ENCODE measurements around the gene GPX5. TPM values are rescaled to one million over a fixed set of nuclear protein-coding genes. Genes with fewer than 3 reads are reported as not detected.

GPX5 gene
- polyA plus RNA-seq, 1 donor from 2014 or later = not detected

DNA sequence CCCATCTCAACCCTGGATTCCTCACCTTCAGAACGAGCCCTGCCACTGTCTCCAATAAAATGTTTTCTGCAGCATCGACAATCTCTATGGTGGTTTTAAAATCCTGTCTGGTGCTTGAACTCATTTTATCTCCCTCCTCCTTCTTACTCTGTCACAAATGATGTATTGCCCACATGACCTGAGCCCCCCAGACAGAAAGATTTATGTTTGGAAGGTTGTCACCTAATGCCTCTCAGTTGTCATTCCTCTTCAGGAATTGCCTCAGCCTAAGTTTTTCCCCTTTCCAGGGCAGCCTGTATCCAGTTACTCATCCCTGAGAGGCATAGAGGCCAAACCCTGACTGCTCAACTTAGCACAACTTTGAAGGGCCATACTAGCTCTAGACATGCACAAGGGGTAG is 9.2 kb downstream of the GPX5 start:
- TF ChIP-seq, protein P1, sequence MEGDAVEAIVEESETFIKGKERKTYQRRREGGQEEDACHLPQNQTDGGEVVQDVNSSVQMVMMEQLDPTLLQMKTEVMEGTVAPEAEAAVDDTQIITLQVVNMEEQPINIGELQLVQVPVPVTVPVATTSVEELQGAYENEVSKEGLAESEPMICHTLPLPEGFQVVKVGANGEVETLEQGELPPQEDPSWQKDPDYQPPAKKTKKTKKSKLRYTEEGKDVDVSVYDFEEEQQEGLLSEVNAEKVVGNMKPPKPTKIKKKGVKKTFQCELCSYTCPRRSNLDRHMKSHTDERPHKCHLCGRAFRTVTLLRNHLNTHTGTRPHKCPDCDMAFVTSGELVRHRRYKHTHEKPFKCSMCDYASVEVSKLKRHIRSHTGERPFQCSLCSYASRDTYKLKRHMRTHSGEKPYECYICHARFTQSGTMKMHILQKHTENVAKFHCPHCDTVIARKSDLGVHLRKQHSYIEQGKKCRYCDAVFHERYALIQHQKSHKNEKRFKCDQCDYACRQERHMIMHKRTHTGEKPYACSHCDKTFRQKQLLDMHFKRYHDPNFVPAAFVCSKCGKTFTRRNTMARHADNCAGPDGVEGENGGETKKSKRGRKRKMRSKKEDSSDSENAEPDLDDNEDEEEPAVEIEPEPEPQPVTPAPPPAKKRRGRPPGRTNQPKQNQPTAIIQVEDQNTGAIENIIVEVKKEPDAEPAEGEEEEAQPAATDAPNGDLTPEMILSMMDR (IDR thresholded peaks at IDR 0.05; ENCODE audit: poor library complexity, severe bottlenecking) = no peak
- TF ChIP-seq POLR2AphosphoS5 (IDR thresholded peaks at IDR 0.05) (no peak), SMC3 (conservative IDR thresholded peaks at IDR 0.05; ENCODE audit: poor library complexity) (no peak), EZH2 (IDR thresholded peaks at IDR 0.05; ENCODE audit: borderline replicate concordance, insufficient read depth, low read length, poor library complexity, severe bottlenecking) (no peak), MXI1 (conservative IDR thresholded peaks at IDR 0.05; ENCODE audit: poor library complexity, severe bottlenecking) (no peak), EP300 (conservative IDR thresholded peaks at IDR 0.05; ENCODE audit: poor library complexity, severe bottlenecking) (no peak), TAF1 (IDR thresholded peaks at IDR 0.05; ENCODE audit: low read depth) (no peak), RAD21 (conservative IDR thresholded peaks at IDR 0.05) (no peak)
- TF ChIP-seq, protein P2, sequence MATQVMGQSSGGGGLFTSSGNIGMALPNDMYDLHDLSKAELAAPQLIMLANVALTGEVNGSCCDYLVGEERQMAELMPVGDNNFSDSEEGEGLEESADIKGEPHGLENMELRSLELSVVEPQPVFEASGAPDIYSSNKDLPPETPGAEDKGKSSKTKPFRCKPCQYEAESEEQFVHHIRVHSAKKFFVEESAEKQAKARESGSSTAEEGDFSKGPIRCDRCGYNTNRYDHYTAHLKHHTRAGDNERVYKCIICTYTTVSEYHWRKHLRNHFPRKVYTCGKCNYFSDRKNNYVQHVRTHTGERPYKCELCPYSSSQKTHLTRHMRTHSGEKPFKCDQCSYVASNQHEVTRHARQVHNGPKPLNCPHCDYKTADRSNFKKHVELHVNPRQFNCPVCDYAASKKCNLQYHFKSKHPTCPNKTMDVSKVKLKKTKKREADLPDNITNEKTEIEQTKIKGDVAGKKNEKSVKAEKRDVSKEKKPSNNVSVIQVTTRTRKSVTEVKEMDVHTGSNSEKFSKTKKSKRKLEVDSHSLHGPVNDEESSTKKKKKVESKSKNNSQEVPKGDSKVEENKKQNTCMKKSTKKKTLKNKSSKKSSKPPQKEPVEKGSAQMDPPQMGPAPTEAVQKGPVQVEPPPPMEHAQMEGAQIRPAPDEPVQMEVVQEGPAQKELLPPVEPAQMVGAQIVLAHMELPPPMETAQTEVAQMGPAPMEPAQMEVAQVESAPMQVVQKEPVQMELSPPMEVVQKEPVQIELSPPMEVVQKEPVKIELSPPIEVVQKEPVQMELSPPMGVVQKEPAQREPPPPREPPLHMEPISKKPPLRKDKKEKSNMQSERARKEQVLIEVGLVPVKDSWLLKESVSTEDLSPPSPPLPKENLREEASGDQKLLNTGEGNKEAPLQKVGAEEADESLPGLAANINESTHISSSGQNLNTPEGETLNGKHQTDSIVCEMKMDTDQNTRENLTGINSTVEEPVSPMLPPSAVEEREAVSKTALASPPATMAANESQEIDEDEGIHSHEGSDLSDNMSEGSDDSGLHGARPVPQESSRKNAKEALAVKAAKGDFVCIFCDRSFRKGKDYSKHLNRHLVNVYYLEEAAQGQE (IDR thresholded peaks at IDR 0.05; ENCODE audit: borderline replicate concordance) = no peak
- Histone ChIP-seq H3K27ac (ENCODE audit: low read length) (no peak overlapping the region), H3K9me2 (ENCODE audit: insufficient read depth, low read length) (no peaks in the 10 kb centered on the region), H3K36me3 (ENCODE audit: insufficient read depth, low read length) (no peaks in the 10 kb centered on the region), H2AFZ (ENCODE audit: low read depth, low read length) (no peak overlapping the region), H3K9ac (ENCODE audit: low read length) (no peak overlapping the region), H3K4me3 (ENCODE audit: low read length) (no peak overlapping the region), H4K20me1 (ENCODE audit: insufficient read depth) (no peaks in the 10 kb centered on the region), H3K9me3 (ENCODE audit: low read length) (no peaks in the 10 kb centered on the region), H3K4me2 (ENCODE audit: low read length) (no peak overlapping the region), H3F3A (ENCODE audit: insufficient read depth, low read length, poor library complexity, severe bottlenecking) (no peaks in the 10 kb centered on the region), H3K27me3 (ENCODE audit: insufficient read depth, low read depth, low read length) (no peaks in the 10 kb centered on the region), H3K79me2 (replicated peaks; ENCODE audit: insufficient read depth, low read length) (no peaks in the 10 kb centered on the region)

- no peaks in the 10 kb centered on the region for H4K20me1 ChIP-seq (ENCODE audit: insufficient read depth)
- H3K27me3 ChIP-seq (ENCODE audit: insufficient read depth, low read depth, low read length) = no peaks in the 10 kb centered on the region
- no peaks in the 10 kb centered on the region for H3K79me2 ChIP-seq (replicated peaks; ENCODE audit: insufficient read depth, low read length)
- H3K9ac ChIP-seq (ENCODE audit: low read length) = no peak overlapping the region
- no peak for TF ChIP-seq RAD21 (conservative IDR thresholded peaks at IDR 0.05)
- TF ChIP-seq, protein P1 (IDR thresholded peaks at IDR 0.05; ENCODE audit: poor library complexity, severe bottlenecking) = no peak
- no peak for TF ChIP-seq EP300 (conservative IDR thresholded peaks at IDR 0.05; ENCODE audit: poor library complexity, severe bottlenecking)
- no peak for TF ChIP-seq MXI1 (conservative IDR thresholded peaks at IDR 0.05; ENCODE audit: poor library complexity, severe bottlenecking)
- TF ChIP-seq, protein P2 (IDR thresholded peaks at IDR 0.05; ENCODE audit: borderline replicate concordance) = no peak
- TF ChIP-seq SMC3 (conservative IDR thresholded peaks at IDR 0.05; ENCODE audit: poor library complexity) = no peak
- no peak for TF ChIP-seq EZH2 (IDR thresholded peaks at IDR 0.05; ENCODE audit: borderline replicate concordance, insufficient read depth, low read length, poor library complexity, severe bottlenecking)
- no peak for TF ChIP-seq POLR2AphosphoS5 (IDR thresholded peaks at IDR 0.05)
- no peak for TF ChIP-seq TAF1 (IDR thresholded peaks at IDR 0.05; ENCODE audit: low read depth)
- H3K27ac ChIP-seq (ENCODE audit: low read length) = no peak overlapping the region
- no peak overlapping the region for H3K4me2 ChIP-seq (ENCODE audit: low read length)
- H3F3A ChIP-seq (ENCODE audit: insufficient read depth, low read length, poor library complexity, severe bottlenecking) = no peaks in the 10 kb centered on the region
- no peak overlapping the region for H2AFZ ChIP-seq (ENCODE audit: low read depth, low read length)
- no peaks in the 10 kb centered on the region for H3K36me3 ChIP-seq (ENCODE audit: insufficient read depth, low read length)
- no peaks in the 10 kb centered on the region for H3K9me3 ChIP-seq (ENCODE audit: low read length)
- H3K4me3 ChIP-seq (ENCODE audit: low read length) = peak overlapping the region; percentile 41
- no peaks in the 10 kb centered on the region for H3K9me2 ChIP-seq (ENCODE audit: insufficient read depth, low read length)
Measured at GRCh38 chr6:28537065-28537464, 11.4 kb downstream of the GPX5 start.

All from neural cell (in vitro differentiated cells).